NCI-H748 treated with DMSO at 0.1 percent for 48 hours (cell line): ENCODE results near the gene NPIPA3.
"Not testable (repeated sequence)": the region's sequence is repeated elsewhere in the genome, so short reads cannot be mapped to it uniquely, and the experiment has no call there.

Source experiments
- DNase-seq: peaks from one replicate; lab custom pipeline; 2025; lab: John Stamatoyannopoulos, UW

The NPIPA3 gene

DNA sequence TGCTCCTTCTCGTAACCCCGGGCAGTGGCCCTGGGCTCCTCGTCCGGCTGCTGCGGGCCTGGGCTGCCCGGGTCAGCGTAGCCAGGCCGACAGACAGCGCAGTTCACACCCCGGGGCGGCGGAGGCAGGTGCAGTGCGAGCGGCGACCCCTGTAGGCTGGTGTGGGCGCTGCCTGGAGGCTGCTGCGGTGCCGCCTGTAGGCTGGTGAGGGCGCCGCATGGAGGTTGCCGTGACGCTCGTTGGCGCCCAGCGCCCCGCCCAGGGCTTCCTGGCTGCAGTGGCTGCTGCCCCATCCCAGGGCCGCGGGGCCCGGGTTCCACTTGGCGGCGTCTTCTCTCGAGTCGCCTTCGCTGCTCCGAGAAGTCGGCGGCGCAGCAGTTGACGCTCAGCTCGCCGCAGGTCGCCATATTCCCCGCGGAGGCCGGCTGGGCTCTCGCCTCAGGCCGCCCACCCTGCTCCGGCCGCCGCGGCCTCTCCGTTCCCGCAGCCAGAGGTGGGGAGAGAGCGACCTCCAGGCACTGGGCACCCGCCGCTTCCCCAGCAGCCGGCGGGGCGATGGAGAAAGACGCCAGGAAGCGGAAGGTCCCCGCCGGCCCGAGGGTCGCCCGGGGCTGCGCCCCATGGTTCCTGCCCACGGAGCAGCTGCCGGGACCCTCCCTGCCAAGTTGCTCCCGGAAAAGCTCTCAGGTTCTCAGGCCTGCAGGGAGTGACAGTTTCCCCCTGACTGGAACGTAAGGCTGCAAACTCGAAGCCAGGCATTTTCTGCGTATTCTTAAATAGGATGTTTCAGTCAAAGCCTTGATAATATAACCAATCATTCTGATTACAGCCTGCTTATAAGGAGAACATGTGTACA lies 39.3 kb downstream of the NPIPA3 start, which contains the start of gene NPIPA2:
Gene NPIPA2 (plus strand): TSS at position 261 of the 856 bp plus-strand sequence. CDS start 5,533 bp downstream, outside the sequence.
- DNase-seq, result not testable (repeated sequence)

DNA sequence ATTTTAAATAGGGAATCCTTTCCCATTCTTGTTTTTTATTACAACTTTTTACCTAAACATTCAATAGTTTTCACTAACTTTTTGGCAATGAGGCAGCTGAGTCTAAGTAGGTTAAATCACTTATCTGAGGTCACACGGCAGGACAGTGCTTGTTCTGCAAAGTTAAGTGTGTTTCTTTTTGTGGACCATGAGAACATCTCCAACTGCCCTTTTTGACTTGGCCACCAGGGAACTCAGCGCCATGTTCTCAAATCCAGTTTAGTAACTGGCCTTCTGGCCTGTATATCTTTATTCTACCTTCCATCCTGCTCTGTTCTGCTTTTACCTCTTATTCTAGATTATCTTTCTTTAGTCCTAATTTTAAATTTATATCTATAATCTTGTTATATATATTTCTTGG lies 70.4 kb downstream of the NPIPA3 start:
- not testable (repeated sequence) for DNase-seq

DNA sequence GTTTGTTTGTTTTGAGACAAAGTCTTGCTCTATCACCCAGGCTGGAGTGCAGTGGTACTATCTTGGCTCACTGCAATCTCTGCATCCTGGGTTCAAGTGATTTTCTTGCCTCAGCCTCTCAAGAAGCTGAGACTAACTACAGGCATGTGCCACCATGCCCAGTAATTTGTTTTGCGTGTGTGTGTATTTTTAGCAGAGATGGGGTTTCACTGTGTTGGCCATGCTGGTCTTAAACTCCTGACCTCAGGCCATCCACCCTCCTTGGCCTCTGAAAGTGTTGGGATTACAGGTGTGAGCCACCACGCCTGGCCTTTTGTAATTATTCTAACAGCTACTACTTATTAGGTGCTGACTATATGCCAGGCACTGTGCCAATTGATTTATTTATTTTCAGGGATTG lies 72.4 kb downstream of the NPIPA3 start:
- not testable (repeated sequence) for DNase-seq
